Heart left ventricle (tissue), 16 donors: ENCODE data around the gene KSR2. TPM values are rescaled to one million over a fixed set of nuclear protein-coding genes. Genes with fewer than 3 reads are reported as not detected.

ENCODE experiments used
- ATAC-seq, 4 donors: fragments of 200-7000 bp; cut with Tn5 transposase; one replicate each; pipeline ENCODE4 v1.9.1; 2020 to 2022; ENCODE audit warnings: moderate library complexity in 4 of 4, mild to moderate bottlenecking in 3 of 4, moderate number of reproducible peaks in 1 of 4
- DNase-seq, 5 donors: peaks; one replicate each; pipeline ENCODE4 v3.0.0-alpha.2; 2020
- H3K27ac ChIP-seq, 12 donors: fragments of 200-600 bp; sonication (generic) in 4 of 12; one replicate each; pipeline versions ENCODE4 v1.5.0 to v1.8.0; 2016 to 2022; ENCODE audit warnings: mild to moderate bottlenecking in 2 of 12
- H3K27me3 ChIP-seq, 9 donors: fragments of 200-600 bp; sonication (generic) in 2 of 9; one replicate each; pipeline versions ENCODE4 v1.5.1 to v1.8.0; 2016 to 2022; ENCODE audit warnings: mild to moderate bottlenecking in 3 of 9
- H3K36me3 ChIP-seq, 9 donors: fragments of 200-600 bp; sonication (generic) in 2 of 9; one replicate each; pipeline versions ENCODE4 v1.5.0 to v1.8.0; 2018 to 2022; ENCODE audit warnings: mild to moderate bottlenecking in 2 of 9
- H3K4me1 ChIP-seq, 12 donors: fragments of 200-600 bp; sonication (generic) in 4 of 12; one replicate each; pipeline versions ENCODE4 v1.5.0 to v1.8.0; 2016 to 2022; ENCODE audit warnings: mild to moderate bottlenecking in 3 of 12
- H3K4me3 ChIP-seq, 12 donors: fragments of 200-600 bp; sonication (generic) in 4 of 12; one replicate each; pipeline versions ENCODE4 v1.5.0 to v1.8.0; 2017 to 2022; ENCODE audit warnings: mild to moderate bottlenecking in 9 of 12, moderate library complexity in 4 of 12
- H3K9me3 ChIP-seq, 12 donors: fragments of 200-600 bp; sonication (generic) in 4 of 12; one replicate each; pipeline versions ENCODE4 v1.5.0 to v1.8.0; 2016 to 2022; ENCODE audit warnings: mild to moderate bottlenecking in 1 of 12
- CTCF ChIP-seq, 12 donors: fragments of 200-600 bp; sonication (generic) in 4 of 12; IDR thresholded peaks; one replicate each; pipeline versions ENCODE4 v1.5.0 to v1.8.0; 2018 to 2022; ENCODE audit warnings: antibody characterized with exemption in 12 of 12, mild to moderate bottlenecking in 5 of 12
- POLR2A ChIP-seq, 2 donors: fragments of 450-650 bp; IDR thresholded peaks; one replicate each; pipeline ENCODE4 v1.6.1; 2017; ENCODE audit warnings: antibody characterized with exemption in 2 of 2, mild to moderate bottlenecking in 2 of 2, moderate library complexity in 2 of 2
- WGBS, 4 donors: extraction: QIAGEN DNeasy Blood & Tissue Kit in 2 of 4; methylation state at CpG; one replicate each; pipeline versions ENCODE4 v1.1.5 to v1.1.7; 2013 to 2018; 5-methylcytosine and 5-hydroxymethylcytosine counted together
- intact Hi-C, 10 donors: fragments of 100-400 bp; cut with DNase I; formaldehyde crosslinking; loops; one replicate each; pipeline versions ENCODE4 v1.11.1 to v1.14.2; 2022
- polyA plus RNA-seq, 2 donors: library from polyadenylated mRNA; stranded (reverse); fragments of 200-250 nt; gene quantifications; one replicate each; pipeline ENCODE4 v1.2.3, GENCODE V29; 2013
- total RNA-seq, 9 donors: library from RNA; depleted of rRNA in 2 of 9; stranded (reverse); fragments of >200 nt in 2 of 9; fragmentation: NEBNext Ultra II Directional in 3 of 9; extraction: Animal tissue kit (Norgen Biotek cat#: 25700) in 3 of 9; gene quantifications; one replicate each; pipeline versions ENCODE4 v1.1.0 to v1.2.4, GENCODE V29; 2016 to 2023
- donor health status: ischemic (EF 13 %, LVEDD 7.1; RV severe dilation, severe dysfunction).
- donor health status: healthy with polysubstance abuse.
- donor health status: DM: no; HTN: yes; CAD: no.
- donor health status: DM: no; HTN: no; CAD: no.
- donor health status: ischemic (EF 25% LVEDD 6.9; RV normal size, moderate dysfunction).
- donor health status: ischemic (EF 25% LVEDD 5.7; RV mildly dilated, moderate dysfunction).
- donor health status: healthy.
- donor health status: DM: yes; HTN: yes; CAD: no.
- donor health status: ischemic (EF 35%, LVEDD 5.7; RV mildly dilated, moderate dysfunction).
- donor health status: nonischemic (EF 11% LVEDD 7.7; RV severe dilation, severe dysfunction).
- donor health status: DM: yes; HTN: yes; CAD: no.
- donor health status: PGD.
- donor health status: ischemic (EF 29% LVEDD 5.4; RV normal size, mild dysfunction).
- donor health status: nonischemic (EF 23%, LVEDD 6.1; RV moderate dilation, normal function).

Gene KSR2
- total and polyA plus RNA-seq, 11 donors = under 0.01 to 0.02 (median 0.02) TPM; not detected in 8

- WGBS, 4 donors = 75 to 79% (median 77%) methylated on average over 13 of the region's 13 CpGs
- intact Hi-C loops = loop anchor here in 6 of 10 donors (10.0 kb wide), 3 partner anchors 158 to 248 kb away; no protein-coding TSS in a partner anchor
- TF ChIP-seq CTCF (IDR thresholded peaks at IDR 0.05) = no peak
- no peak overlapping the region for H3K27ac ChIP-seq
- peaks cover 0 to 6% (median 0%) of the 10 kb centered on the region in 12 donors for H3K4me1 ChIP-seq
- DNase-seq = no peak
- H3K9me3 ChIP-seq = peaks cover 0 to 20% (median 9%) of the 10 kb centered on the region in 12 donors
- no peak overlapping the region for H3K4me3 ChIP-seq
- peak in 1 of 4 donors; percentile 22 for ATAC-seq
- H3K36me3 ChIP-seq = no peaks in the 10 kb centered on the region
- peaks cover 0 to 33% (median 8%) of the 10 kb centered on the region in 9 donors for H3K27me3 ChIP-seq
Observed at GRCh38 chr12:117832459-117833457, 136.0 kb downstream of the KSR2 start.

- ATAC-seq (no peak), DNase-seq (no peak)
- WGBS, 4 donors = 73 to 76% (median 75%) methylated on average over 5 of the region's 5 CpGs
- Histone ChIP-seq H3K27me3 (peaks cover 0 to 14% (median 0%) of the 10 kb centered on the region in 9 donors), H3K4me3 (no peak overlapping the region), H3K36me3 (no peaks in the 10 kb centered on the region), H3K27ac (no peak overlapping the region), H3K4me1 (no peaks in the 10 kb centered on the region), H3K9me3 (peaks cover 0 to 20% (median 9%) of the 10 kb centered on the region in 12 donors)
- intact Hi-C loops = loop anchor here in 6 of 10 donors (10.0 kb wide), 3 partner anchors 156 to 246 kb away; no protein-coding TSS in a partner anchor
- TF ChIP-seq CTCF (IDR thresholded peaks at IDR 0.05) (no peak), POLR2A (IDR thresholded peaks at IDR 0.05) (no peak)
Observed at GRCh38 chr12:117830471-117830870, 138.3 kb downstream of the KSR2 start.

GRCh38 chr12:117829108-117829507 is 139.7 kb downstream of the KSR2 start:
- ATAC-seq (no peak), DNase-seq (no peak)
- no peaks in the 10 kb centered on the region for H3K4me1 ChIP-seq
- H3K27me3 ChIP-seq = peaks cover 0 to 4% (median 0%) of the 10 kb centered on the region in 9 donors
- H3K4me3 ChIP-seq = no peak overlapping the region
- no peak overlapping the region for H3K27ac ChIP-seq
- no peaks in the 10 kb centered on the region for H3K36me3 ChIP-seq
- WGBS, 4 donors = 90 to 96% (median 94%) methylated on average over 2 of the region's 2 CpGs
- H3K9me3 ChIP-seq = peaks cover 0 to 20% (median 9%) of the 10 kb centered on the region in 12 donors
- intact Hi-C loops = no loop called here
- no peak for TF ChIP-seq POLR2A (IDR thresholded peaks at IDR 0.05)
- no peak for TF ChIP-seq CTCF (IDR thresholded peaks at IDR 0.05)

GRCh38 chr12:117827660-117828059 is 141.1 kb downstream of the KSR2 start:
- no peak overlapping the region for H3K4me3 ChIP-seq
- no peak overlapping the region for H3K27ac ChIP-seq
- no peak for TF ChIP-seq CTCF (IDR thresholded peaks at IDR 0.05)
- no peak for TF ChIP-seq POLR2A (IDR thresholded peaks at IDR 0.05)
- no peaks in the 10 kb centered on the region for H3K4me1 ChIP-seq
- no peak for DNase-seq
- no peaks in the 10 kb centered on the region for H3K36me3 ChIP-seq
- ATAC-seq = no peak
- H3K9me3 ChIP-seq = peaks cover 0 to 20% (median 9%) of the 10 kb centered on the region in 12 donors
- WGBS, 4 donors = 76 to 86% (median 81%) methylated on average over 2 of the region's 2 CpGs
- intact Hi-C loops = no loop called here
- H3K27me3 ChIP-seq = peaks cover 0 to 13% (median 0%) of the 10 kb centered on the region in 9 donors
